ENCODE measurements around the gene IKBIP. TPM values are rescaled to one million over a fixed set of nuclear protein-coding genes. Genes with fewer than 3 reads are reported as not detected.
A peak's percentile ranks its signal among the peaks of the same experiment; 100 is the strongest.

The IKBIP gene, protein sequence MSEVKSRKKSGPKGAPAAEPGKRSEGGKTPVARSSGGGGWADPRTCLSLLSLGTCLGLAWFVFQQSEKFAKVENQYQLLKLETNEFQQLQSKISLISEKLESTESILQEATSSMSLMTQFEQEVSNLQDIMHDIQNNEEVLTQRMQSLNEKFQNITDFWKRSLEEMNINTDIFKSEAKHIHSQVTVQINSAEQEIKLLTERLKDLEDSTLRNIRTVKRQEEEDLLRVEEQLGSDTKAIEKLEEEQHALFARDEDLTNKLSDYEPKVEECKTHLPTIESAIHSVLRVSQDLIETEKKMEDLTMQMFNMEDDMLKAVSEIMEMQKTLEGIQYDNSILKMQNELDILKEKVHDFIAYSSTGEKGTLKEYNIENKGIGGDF
- 16.1 TPM for polyA plus RNA-seq (2013)

DNA sequence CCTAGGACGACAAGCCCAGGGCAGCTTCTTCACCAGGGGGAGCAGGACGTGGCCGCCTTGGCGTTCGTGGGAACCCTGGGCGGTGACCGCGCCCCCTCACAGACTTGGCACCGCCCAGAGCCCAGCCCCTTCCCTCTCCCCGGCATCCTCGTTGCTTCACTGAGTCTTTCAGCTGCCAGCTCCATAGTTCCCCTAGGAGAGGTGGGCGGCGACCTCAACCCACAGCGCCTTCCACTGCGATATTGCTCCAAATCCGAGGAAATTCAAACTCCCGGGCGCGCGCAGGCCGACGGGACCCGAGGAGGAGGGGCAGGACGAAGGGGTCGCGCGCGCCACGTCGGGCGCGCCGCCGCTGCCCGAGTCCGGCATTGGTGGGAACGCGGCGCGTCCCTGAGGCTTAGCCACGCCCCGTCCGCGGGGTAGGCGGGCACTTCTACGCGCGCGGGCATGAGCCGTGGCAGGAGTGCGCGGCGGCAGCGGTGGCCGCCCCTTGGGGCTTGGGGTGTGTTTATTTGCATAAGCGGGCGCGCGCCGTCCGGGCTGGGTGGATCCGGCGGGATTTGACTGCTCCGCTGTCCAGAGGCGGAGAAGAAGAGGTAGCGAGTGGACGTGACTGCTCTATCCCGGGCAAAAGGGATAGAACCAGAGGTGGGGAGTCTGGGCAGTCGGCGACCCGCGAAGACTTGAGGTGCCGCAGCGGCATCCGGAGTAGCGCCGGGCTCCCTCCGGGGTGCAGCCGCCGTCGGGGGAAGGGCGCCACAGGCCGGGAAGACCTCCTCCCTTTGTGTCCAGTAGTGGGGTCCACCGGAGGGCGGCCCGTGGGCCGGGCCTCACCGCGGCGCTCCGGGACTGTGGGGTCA, at the start of gene IKBIP, which contains the start of gene APAF1:
Gene IKBIP (minus strand): TSS at position 77 of the 860 bp plus-strand sequence. CDS start 87 bp downstream, outside the sequence.
Gene APAF1 (plus strand): TSS at position 579 of the 860 bp plus-strand sequence. CDS start 3,070 bp downstream, outside the sequence.
- no peaks in the 10 kb centered on the region for H3K27me3 ChIP-seq (replicated peaks in 2 of 5; ENCODE audit: control insufficient read depth in 4 of 5, insufficient read depth in 5 of 5, low read length in 4 of 5)
- DNase-seq, result peak; percentile 94 to 97 (median 97)
- peak within 1 kb of the TSS; percentile 94 to 99 (median 98) for H3K4me3 ChIP-seq (ENCODE audit: control insufficient read depth in 1 of 7, extremely low read depth in 1 of 7, insufficient read depth in 4 of 7, low read depth in 2 of 7, low read length in 6 of 7)
- no peaks in the 10 kb centered on the region for H3K9me3 ChIP-seq (ENCODE audit: control extremely low read depth in 1 of 5, control insufficient read depth in 4 of 5, insufficient read depth in 2 of 5, low read depth in 1 of 5, low read length in 4 of 5)
- peak within 1 kb of the TSS; percentile 68 to 87 for H3K27ac ChIP-seq (ENCODE audit: insufficient read depth in 1 of 2, low read depth in 1 of 2, low read length in 2 of 2, poor library complexity in 1 of 2, severe bottlenecking in 2 of 2)
- WGBS (ENCODE audit: insufficient coverage), result under 1% methylated on average over 75 of the region's 91 CpGs
- peaks cover 4 to 16% (median 10%) of the 10 kb centered on the region in 4 experiments for H3K36me3 ChIP-seq (ENCODE audit: control insufficient read depth in 4 of 4, insufficient read depth in 4 of 4, low read length in 3 of 4)
- ChIA-PET POLR2A (interaction anchor here (1.0 to 1.6 kb wide), 2 partner anchors 14 to 51 kb away, joined by 3 to 9 read pairs; partner anchors contain the start of gene SLC25A3), CTCF (interaction anchor here (0.8 to 2.1 kb wide), 7 partner anchors 9 to 152 kb away, joined by 3 to 7 read pairs (median 5); partner anchors contain the start of gene SLC25A3)
- H3K4me1 ChIP-seq (ENCODE audit: control extremely low read depth in 1 of 4, control insufficient read depth in 4 of 4, insufficient read depth in 4 of 4, low read length in 3 of 4), result peaks cover 3 to 29% (median 17%) of the 10 kb centered on the region in 4 experiments

DNA sequence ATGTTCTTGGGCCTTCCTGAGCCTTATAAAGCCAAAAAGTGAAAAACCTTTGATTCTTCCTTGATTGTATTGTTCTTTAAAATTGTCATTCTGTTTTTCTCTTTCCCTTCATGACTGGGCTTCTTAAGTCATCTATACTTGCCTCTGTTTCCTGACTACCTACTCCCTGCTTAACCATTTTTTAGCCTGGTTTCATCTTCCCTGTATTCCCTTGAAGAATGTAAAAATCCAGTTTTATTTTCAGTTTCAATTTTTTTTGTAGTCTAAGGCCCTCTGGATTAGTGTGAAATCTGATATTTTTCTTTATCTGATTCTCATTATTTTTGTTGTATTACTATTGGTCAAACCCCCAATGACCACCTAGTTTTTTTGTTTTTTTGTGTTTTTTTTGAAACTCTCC, 46.8 kb upstream of the IKBIP start:
- ChIA-PET POLR2A (interaction anchor here (0.7 kb wide), 1 partner anchor 170 kb away, joined by 4 read pairs; no protein-coding TSS in a partner anchor), CTCF (no interaction called here)
- Histone ChIP-seq H3K27me3 (replicated peaks in 2 of 5; ENCODE audit: control insufficient read depth in 4 of 5, insufficient read depth in 5 of 5, low read length in 4 of 5) (no peaks in the 10 kb centered on the region), H3K9me3 (ENCODE audit: control extremely low read depth in 1 of 5, control insufficient read depth in 4 of 5, insufficient read depth in 2 of 5, low read depth in 1 of 5, low read length in 4 of 5) (no peaks in the 10 kb centered on the region), H3K4me3 (ENCODE audit: control insufficient read depth in 1 of 7, extremely low read depth in 1 of 7, insufficient read depth in 4 of 7, low read depth in 2 of 7, low read length in 6 of 7) (no peak overlapping the region), H3K27ac (ENCODE audit: insufficient read depth in 1 of 2, low read depth in 1 of 2, low read length in 2 of 2, poor library complexity in 1 of 2, severe bottlenecking in 2 of 2) (no peak overlapping the region), H3K36me3 (ENCODE audit: control insufficient read depth in 4 of 4, insufficient read depth in 4 of 4, low read length in 3 of 4) (peaks cover 14 to 35% (median 29%) of the 10 kb centered on the region in 4 experiments), H3K4me1 (ENCODE audit: control extremely low read depth in 1 of 4, control insufficient read depth in 4 of 4, insufficient read depth in 4 of 4, low read length in 3 of 4) (no peaks in the 10 kb centered on the region)
- DNase-seq, result no peak

- H3K36me3 ChIP-seq (ENCODE audit: control insufficient read depth in 4 of 4, insufficient read depth in 4 of 4, low read length in 3 of 4), result peaks cover 21 to 51% (median 40%) of the 10 kb centered on the region in 4 experiments
- H3K4me3 ChIP-seq (ENCODE audit: control insufficient read depth in 1 of 7, extremely low read depth in 1 of 7, insufficient read depth in 4 of 7, low read depth in 2 of 7, low read length in 6 of 7), result no peak overlapping the region
- no peaks in the 10 kb centered on the region for H3K9me3 ChIP-seq (ENCODE audit: control extremely low read depth in 1 of 5, control insufficient read depth in 4 of 5, insufficient read depth in 2 of 5, low read depth in 1 of 5, low read length in 4 of 5)
- ChIA-PET CTCF (no interaction called here), POLR2A (no interaction called here)
- no peaks in the 10 kb centered on the region for H3K27me3 ChIP-seq (replicated peaks in 2 of 5; ENCODE audit: control insufficient read depth in 4 of 5, insufficient read depth in 5 of 5, low read length in 4 of 5)
- WGBS (ENCODE audit: insufficient coverage), result no CpG with 5 or more reads among the region's 2 CpGs
- no peak for DNase-seq
- no peak overlapping the region for H3K27ac ChIP-seq (ENCODE audit: insufficient read depth in 1 of 2, low read depth in 1 of 2, low read length in 2 of 2, poor library complexity in 1 of 2, severe bottlenecking in 2 of 2)
- no peaks in the 10 kb centered on the region for H3K4me1 ChIP-seq (ENCODE audit: control extremely low read depth in 1 of 4, control insufficient read depth in 4 of 4, insufficient read depth in 4 of 4, low read length in 3 of 4)
Measured at GRCh38 chr12:98686603-98687002, 42.0 kb upstream of the IKBIP start.

DNA sequence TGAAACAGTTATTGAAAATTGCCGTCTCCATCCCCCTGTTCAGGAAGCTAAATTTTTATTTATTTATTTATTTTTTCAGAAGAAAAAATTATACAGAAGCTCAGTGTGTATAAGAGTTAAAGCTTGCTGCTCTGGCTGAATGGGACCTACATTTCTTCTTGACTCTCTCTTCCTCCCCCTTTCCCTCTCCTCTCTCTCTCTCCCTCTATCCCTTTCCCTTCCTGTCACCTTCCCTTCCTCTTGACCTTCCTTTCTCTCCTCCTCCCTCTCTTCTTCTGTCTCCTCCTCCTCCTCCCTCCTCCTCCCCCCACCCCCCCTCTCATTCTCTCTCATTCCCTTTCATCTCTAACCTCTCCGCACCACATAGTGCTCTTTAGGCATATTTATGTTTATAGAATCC, 39.6 kb upstream of the IKBIP start:
- Histone ChIP-seq H3K27me3 (replicated peaks in 2 of 5; ENCODE audit: control insufficient read depth in 4 of 5, insufficient read depth in 5 of 5, low read length in 4 of 5) (no peaks in the 10 kb centered on the region), H3K9me3 (ENCODE audit: control extremely low read depth in 1 of 5, control insufficient read depth in 4 of 5, insufficient read depth in 2 of 5, low read depth in 1 of 5, low read length in 4 of 5) (no peaks in the 10 kb centered on the region), H3K27ac (ENCODE audit: insufficient read depth in 1 of 2, low read depth in 1 of 2, low read length in 2 of 2, poor library complexity in 1 of 2, severe bottlenecking in 2 of 2) (no peak overlapping the region), H3K4me3 (ENCODE audit: control insufficient read depth in 1 of 7, extremely low read depth in 1 of 7, insufficient read depth in 4 of 7, low read depth in 2 of 7, low read length in 6 of 7) (no peak overlapping the region), H3K4me1 (ENCODE audit: control extremely low read depth in 1 of 4, control insufficient read depth in 4 of 4, insufficient read depth in 4 of 4, low read length in 3 of 4) (no peaks in the 10 kb centered on the region), H3K36me3 (ENCODE audit: control insufficient read depth in 4 of 4, insufficient read depth in 4 of 4, low read length in 3 of 4) (peaks cover 31 to 62% (median 46%) of the 10 kb centered on the region in 4 experiments)
- POLR2A ChIA-PET, result no interaction called here
- no CpG with 5 or more reads among the region's 2 CpGs for WGBS (ENCODE audit: insufficient coverage)
- DNase-seq, result no peak
- CTCF ChIA-PET, result interaction anchor here (1.2 kb wide), 1 partner anchor 10 kb away, joined by 4 read pairs; no protein-coding TSS in a partner anchor

DNA sequence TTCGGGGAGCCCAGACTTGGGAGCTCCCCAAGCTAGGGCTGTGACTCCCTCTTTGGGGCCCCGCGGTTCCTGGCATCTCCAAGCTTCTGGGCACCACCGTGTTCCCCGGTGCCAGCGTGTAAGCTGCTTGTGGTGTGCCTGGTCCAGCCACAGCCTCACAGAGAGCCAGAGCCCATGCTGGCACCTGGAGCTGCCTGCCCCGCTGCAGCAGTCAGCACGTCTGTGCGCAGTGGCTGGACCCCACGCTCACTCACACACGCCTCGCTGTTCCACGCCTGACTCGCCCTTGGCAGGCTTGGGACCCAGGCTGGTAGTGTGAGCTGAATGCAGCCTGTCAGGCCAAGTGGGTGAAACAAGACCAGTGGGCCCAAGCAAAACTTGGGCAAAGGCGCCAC, 35.0 kb upstream of the IKBIP start:
- DNase-seq, result no peak
- Histone ChIP-seq H3K4me3 (ENCODE audit: control insufficient read depth in 1 of 7, extremely low read depth in 1 of 7, insufficient read depth in 4 of 7, low read depth in 2 of 7, low read length in 6 of 7) (no peak overlapping the region), H3K4me1 (ENCODE audit: control extremely low read depth in 1 of 4, control insufficient read depth in 4 of 4, insufficient read depth in 4 of 4, low read length in 3 of 4) (no peaks in the 10 kb centered on the region), H3K9me3 (ENCODE audit: control extremely low read depth in 1 of 5, control insufficient read depth in 4 of 5, insufficient read depth in 2 of 5, low read depth in 1 of 5, low read length in 4 of 5) (no peaks in the 10 kb centered on the region), H3K27ac (ENCODE audit: insufficient read depth in 1 of 2, low read depth in 1 of 2, low read length in 2 of 2, poor library complexity in 1 of 2, severe bottlenecking in 2 of 2) (no peak overlapping the region), H3K27me3 (replicated peaks in 2 of 5; ENCODE audit: control insufficient read depth in 4 of 5, insufficient read depth in 5 of 5, low read length in 4 of 5) (no peaks in the 10 kb centered on the region), H3K36me3 (ENCODE audit: control insufficient read depth in 4 of 4, insufficient read depth in 4 of 4, low read length in 3 of 4) (peaks cover 38 to 66% (median 51%) of the 10 kb centered on the region in 4 experiments)
- CTCF ChIA-PET, result no interaction called here
- POLR2A ChIA-PET, result no interaction called here
- over 99% methylated on average over 14 of the region's 15 CpGs for WGBS (ENCODE audit: insufficient coverage)

GRCh38 chr12:98678946-98679610, 34.5 kb upstream of the IKBIP start:
- Histone ChIP-seq H3K4me3 (ENCODE audit: control insufficient read depth in 1 of 7, extremely low read depth in 1 of 7, insufficient read depth in 4 of 7, low read depth in 2 of 7, low read length in 6 of 7) (no peak overlapping the region), H3K27me3 (replicated peaks in 2 of 5; ENCODE audit: control insufficient read depth in 4 of 5, insufficient read depth in 5 of 5, low read length in 4 of 5) (no peaks in the 10 kb centered on the region), H3K27ac (ENCODE audit: insufficient read depth in 1 of 2, low read depth in 1 of 2, low read length in 2 of 2, poor library complexity in 1 of 2, severe bottlenecking in 2 of 2) (no peak overlapping the region), H3K9me3 (ENCODE audit: control extremely low read depth in 1 of 5, control insufficient read depth in 4 of 5, insufficient read depth in 2 of 5, low read depth in 1 of 5, low read length in 4 of 5) (no peaks in the 10 kb centered on the region), H3K4me1 (ENCODE audit: control extremely low read depth in 1 of 4, control insufficient read depth in 4 of 4, insufficient read depth in 4 of 4, low read length in 3 of 4) (no peaks in the 10 kb centered on the region), H3K36me3 (ENCODE audit: control insufficient read depth in 4 of 4, insufficient read depth in 4 of 4, low read length in 3 of 4) (peaks cover 40 to 62% (median 49%) of the 10 kb centered on the region in 4 experiments)
- WGBS (ENCODE audit: insufficient coverage), result 100% methylated on average over 7 of the region's 7 CpGs
- POLR2A ChIA-PET, result no interaction called here
- CTCF ChIA-PET, result no interaction called here
- no peak for DNase-seq

Measured in common myeloid progenitor, CD34-positive (primary cell).